GDM1 (cell line): Measurements from ENCODE around the gene NRIP1.

Source experiments
- DNase-seq: peaks from one replicate; lab custom pipeline; 2025; lab: John Stamatoyannopoulos, UW

Gene NRIP1

DNA sequence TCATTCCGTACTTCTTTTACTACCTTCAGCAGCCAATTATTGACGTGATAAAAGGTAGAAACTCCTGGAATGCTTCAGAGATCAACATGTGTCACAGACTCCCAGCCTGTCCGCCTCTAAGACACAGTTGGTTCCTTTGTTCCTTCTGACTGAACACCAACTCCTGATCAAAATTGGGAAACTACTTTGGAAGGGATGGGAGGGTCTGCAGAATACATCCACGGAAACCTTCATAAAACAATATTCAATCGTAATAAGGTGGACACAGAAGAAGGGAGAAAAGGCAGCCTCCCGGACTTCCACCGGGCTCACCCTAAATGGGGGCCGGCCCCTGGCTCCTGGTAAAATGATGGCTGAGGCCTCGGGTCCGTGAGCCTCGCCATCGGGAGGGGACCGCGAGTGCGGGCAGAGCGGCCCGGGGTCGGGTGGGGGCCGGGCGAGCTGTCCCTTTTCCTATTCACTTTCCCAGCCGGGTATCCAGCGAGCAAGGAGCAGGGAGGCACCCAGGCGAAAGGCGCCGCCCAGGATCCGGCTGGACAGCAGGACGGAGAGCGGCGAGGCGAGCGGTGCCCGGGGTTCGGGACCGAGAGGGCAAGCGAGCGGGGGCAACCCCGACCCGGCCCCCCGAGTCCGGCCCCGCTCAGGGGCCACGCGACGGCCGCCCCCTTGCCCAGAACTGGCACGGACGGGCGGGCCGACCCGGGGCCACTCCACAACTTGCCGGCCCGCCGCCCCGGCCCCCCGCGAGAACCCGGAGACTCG lies 805 bp downstream of the NRIP1 start:
- no peak for DNase-seq

GRCh38 chr21:15063081-15063813 lies 1.6 kb downstream of the NRIP1 start:
- DNase-seq = no peak

DNA sequence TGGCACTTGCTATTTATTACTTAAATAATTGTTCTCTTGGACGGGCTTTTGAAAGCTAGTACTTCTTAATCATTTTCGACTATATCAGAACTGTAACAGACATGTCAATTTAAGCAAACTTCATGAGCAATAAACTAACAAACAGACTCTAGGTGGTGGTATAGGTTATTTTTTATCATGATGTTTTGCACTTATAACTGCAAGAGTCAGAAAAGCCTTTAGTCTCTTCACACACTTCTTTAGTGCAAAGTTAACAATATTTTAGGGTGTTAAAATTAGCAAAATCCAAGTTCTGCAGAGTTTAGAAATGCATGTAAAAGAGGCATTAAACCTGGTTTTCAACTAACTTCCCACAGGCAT lies 2.2 kb downstream of the NRIP1 start:
- DNase-seq = no peak

GRCh38 chr21:15061747-15062605 lies 2.8 kb downstream of the NRIP1 start:
- no peak for DNase-seq

GRCh38 chr21:15061279-15061678 lies 3.5 kb downstream of the NRIP1 start:
- no peak for DNase-seq

- no peak for DNase-seq
Measured at GRCh38 chr21:15060543-15061175, 4.1 kb downstream of the NRIP1 start.

DNA sequence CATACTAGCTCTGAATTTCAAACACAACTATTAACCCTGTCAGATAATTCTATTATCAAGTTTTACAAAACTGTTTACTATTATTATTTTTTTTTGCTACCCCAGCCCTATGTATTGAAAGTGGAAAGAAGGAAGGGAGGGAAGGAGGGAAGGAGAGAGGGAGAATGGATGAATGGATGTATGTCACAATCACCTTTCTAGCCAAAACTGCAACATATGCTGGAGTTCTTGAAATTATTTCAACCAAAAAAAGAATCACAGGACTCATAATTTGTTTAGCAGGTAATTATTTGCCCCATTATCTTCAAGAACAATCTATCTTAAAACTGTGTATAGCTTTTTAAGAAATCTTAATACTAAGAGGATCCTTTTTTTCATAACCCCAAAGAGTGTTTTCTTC lies 5.4 kb downstream of the NRIP1 start:
- DNase-seq = no peak

DNA sequence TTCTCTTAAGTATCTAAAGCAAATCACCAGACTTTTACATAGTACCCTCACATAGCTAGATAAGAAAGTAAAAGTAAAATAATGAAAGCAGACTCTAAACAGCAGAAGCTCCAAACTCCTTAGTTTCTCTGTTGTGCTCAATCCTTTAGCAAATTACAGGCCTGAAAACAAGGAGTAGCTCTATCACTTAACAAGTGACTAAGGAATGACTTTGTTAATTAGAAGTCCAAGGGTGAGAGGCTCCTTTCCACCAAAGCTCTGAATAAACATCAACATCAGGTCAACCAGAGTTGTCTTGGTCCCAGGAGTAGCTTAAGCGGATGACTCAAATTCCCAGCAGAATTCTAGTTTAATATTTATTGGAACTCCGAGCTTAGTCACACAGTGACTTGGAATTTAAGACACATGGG lies 5.9 kb downstream of the NRIP1 start:
- no peak for DNase-seq

DNA sequence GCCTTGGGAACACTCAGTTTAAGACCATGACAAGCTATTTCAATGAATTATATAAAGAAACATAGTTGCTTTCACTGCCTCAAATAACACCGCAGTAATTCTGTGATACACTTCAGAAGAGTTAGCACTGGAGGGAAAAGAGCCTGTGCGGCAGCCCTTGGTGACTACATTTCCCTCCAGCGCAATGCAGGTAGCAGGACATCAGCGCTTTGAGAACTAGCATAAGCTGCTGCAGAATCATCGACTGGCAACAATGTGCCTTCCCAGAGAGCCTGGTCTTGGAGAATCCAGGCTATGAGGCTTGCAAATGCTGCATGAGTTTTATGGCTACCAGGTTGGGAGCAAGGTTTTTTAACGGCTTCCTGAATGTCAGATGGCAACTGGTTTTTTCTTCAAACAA lies 7.5 kb downstream of the NRIP1 start:
- no peak for DNase-seq

- DNase-seq = no peak
Measured at GRCh38 chr21:15054606-15055239, 10.1 kb downstream of the NRIP1 start.

- DNase-seq = no peak
Measured at GRCh38 chr21:15054089-15054488, 10.7 kb downstream of the NRIP1 start.

- DNase-seq = no peak
Measured at GRCh38 chr21:15053500-15053899, 11.3 kb downstream of the NRIP1 start.

- DNase-seq = no peak
Measured at GRCh38 chr21:15052459-15052763, 12.4 kb downstream of the NRIP1 start.

GRCh38 chr21:15051644-15052458 lies 12.9 kb downstream of the NRIP1 start:
- DNase-seq = no peak

DNA sequence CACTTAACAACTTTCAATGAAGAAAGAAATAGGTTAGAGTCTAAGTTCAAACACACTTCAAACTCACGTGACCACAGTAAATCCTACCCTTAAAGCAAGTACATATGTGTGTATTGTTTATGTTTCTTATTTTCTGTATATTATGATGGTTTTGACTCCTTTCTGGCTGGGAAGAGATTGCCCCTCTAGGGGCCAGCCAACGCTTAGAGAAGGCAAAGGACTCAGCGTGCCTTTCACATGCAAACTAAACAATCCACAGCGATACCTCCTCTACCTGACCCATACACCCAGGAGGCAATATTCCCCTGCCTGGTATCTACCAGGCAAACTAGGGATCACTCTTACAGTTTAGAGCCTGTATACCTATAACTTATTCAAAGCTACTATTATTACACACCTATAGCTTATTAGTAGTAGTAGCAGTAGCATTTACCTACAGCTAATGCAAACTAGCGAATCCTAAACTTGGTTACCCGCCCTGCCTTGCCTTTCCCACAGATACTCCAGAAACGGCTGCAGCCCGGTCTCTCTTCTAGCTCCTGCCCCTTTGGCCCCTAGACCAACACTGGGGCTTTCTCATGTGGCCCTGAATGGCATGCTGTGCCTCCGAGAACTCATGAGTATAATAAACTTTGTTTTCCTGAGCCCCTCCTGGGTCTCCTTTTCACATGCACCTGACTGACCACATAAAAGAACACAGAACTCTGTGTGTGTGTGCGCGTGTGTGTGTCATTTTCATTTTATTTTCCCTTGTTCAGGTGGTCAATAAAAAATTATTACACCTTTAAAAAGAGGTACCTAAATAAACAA lies 14.0 kb downstream of the NRIP1 start:
- DNase-seq = no peak

- DNase-seq = no peak
Measured at GRCh38 chr21:15045017-15045416, 19.8 kb downstream of the NRIP1 start.

- DNase-seq = no peak
Measured at GRCh38 chr21:15042531-15042930, 22.3 kb downstream of the NRIP1 start.

DNA sequence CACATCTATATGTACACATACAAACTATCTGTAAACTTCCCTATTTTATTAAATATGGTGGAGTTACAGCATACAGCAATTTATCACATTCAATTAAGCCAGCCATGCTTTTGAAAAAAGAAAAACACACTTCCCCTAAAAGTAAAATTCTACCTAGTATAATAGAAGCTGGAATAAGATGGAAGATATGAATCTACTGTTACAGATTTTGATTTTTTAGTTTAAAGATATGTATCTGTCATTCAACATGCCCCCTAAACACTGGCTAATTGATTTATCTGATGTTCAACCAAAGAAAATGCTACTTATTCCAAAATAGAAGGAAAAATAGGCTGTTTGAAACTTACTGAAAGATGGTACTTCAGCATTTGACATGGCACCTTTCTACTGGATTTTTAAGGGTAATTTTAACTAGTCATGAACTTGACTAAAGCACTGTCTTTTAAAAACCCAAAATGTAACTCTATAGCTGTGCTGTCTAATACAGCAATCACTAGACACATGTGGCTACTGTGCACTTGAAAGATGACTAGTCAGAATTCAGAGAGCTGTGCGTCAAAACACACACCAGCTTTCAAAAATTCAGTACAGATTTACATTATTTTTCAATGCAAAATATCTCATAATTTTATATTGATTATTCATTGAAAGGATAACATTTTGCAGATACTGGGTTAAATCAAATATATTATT lies 25.0 kb downstream of the NRIP1 start:
- no peak for DNase-seq

- DNase-seq = no peak
Measured at GRCh38 chr21:15037900-15038293, 26.9 kb downstream of the NRIP1 start.
